Esophagus squamous epithelium (tissue), 5 donors: ENCODE measurements around the gene RTL10. TPM values are rescaled to one million over a fixed set of nuclear protein-coding genes. Genes with fewer than 3 reads are reported as not detected.

Experiments
- DNase-seq: peaks from one replicate; lab custom pipeline; 2025; lab: John Stamatoyannopoulos, UW
- H3K27ac ChIP-seq, 4 donors: fragments of 200-600 bp; sonication (generic); one replicate each; pipeline ENCODE4 v1.5.1; 2016 to 2019; ENCODE audit warnings: mild to moderate bottlenecking in 1 of 4
- H3K27me3 ChIP-seq, 4 donors: fragments of 200-600 bp; sonication (generic); 1 replicate in 3 of 4; 2 replicates in 1 of 4; pipeline versions ENCODE4 v1.5.1 to v1.6.0; 2017 to 2021; ENCODE audit warnings: antibody characterized with exemption in 1 of 4
- H3K36me3 ChIP-seq, 3 donors: fragments of 200-600 bp; sonication (generic); one replicate each; pipeline ENCODE4 v1.5.1; 2016 to 2019
- H3K4me1 ChIP-seq, 3 donors: fragments of 200-600 bp; sonication (generic); one replicate each; pipeline ENCODE4 v1.5.1; 2017 to 2019
- H3K4me3 ChIP-seq, 4 donors: fragments of 200-600 bp; sonication (generic); 1 replicate in 3 of 4; 2 replicates in 1 of 4; pipeline ENCODE4 v1.5.1; 2016 to 2019; ENCODE audit warnings: mild to moderate bottlenecking in 2 of 4, moderate library complexity in 1 of 4
- H3K9me3 ChIP-seq, 3 donors: fragments of 200-600 bp; sonication (generic); one replicate each; pipeline ENCODE4 v1.5.1; 2016 to 2019
- POLR2A ChIP-seq, 4 donors: fragments of 450-650 bp; IDR thresholded peaks; one replicate each; pipeline ENCODE4 v1.6.1; 2017; ENCODE audit warnings: antibody characterized with exemption in 4 of 4, mild to moderate bottlenecking in 4 of 4, moderate library complexity in 3 of 4
- WGBS, 2 donors: methylation state at CpG; one replicate each; pipeline ENCODE4 v1.1.5; 2018; 5-methylcytosine and 5-hydroxymethylcytosine counted together
- intact Hi-C: fragments of 100-400 bp; cut with DNase I; formaldehyde crosslinking; loops from one replicate; pipeline ENCODE4 v1.15.0; 2022
- total RNA-seq, 4 donors: library from RNA; depleted of rRNA; stranded (reverse); fragments of >200 nt; gene quantifications; one replicate each; pipeline ENCODE4 v1.1.0, GENCODE V29; 2016
- TF ChIP-seq, protein P1 (sequence below), 6 experiments: fragments of 450-650 bp in 4 of 6; fragments of 200-600 bp in 2 of 6; sonication (generic) in 2 of 6; IDR thresholded peaks; one replicate each; pipeline ENCODE4 v1.5.1; 2016 to 2019; ENCODE audit warnings: antibody characterized with exemption in 6 of 6, mild to moderate bottlenecking in 4 of 6, moderate library complexity in 4 of 6
- donor health status: DM: yes; HTN: yes; CAD: no.

Gene RTL10
- total RNA-seq, 4 donors from 2014 or later, result 9.4 to 18.2 (median 11.4) TPM

DNA sequence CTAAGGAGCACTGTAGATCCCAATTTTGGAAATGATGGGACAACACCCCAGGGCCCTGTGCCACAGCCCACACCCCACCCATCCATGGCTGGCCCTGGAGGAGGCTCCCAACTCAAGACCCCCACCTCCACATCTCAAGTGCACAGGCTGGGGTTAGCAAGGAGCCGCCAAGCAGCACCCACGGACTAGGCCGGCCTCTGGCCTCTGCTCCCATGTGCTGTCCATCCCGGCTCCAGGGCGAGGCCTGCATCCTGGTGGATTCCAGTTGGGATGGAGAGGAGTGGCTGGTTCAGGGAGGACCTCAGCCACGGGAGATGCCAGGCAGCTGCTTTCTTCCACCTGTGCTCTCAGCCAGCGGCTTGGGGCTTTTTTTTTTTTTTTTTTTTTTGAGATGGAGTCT, 43.5 kb upstream of the RTL10 start:
- Histone ChIP-seq H3K36me3 (peaks cover 4 to 85% (median 8%) of the 10 kb centered on the region in 3 donors), H3K4me1 (peaks cover 0 to 5% (median 0%) of the 10 kb centered on the region in 3 donors), H3K27me3 (no peaks in the 10 kb centered on the region), H3K9me3 (no peaks in the 10 kb centered on the region), H3K27ac (no peak overlapping the region), H3K4me3 (no peak overlapping the region)
- no peak for TF ChIP-seq POLR2A (IDR thresholded peaks at IDR 0.05)
- TF ChIP-seq, protein P1, sequence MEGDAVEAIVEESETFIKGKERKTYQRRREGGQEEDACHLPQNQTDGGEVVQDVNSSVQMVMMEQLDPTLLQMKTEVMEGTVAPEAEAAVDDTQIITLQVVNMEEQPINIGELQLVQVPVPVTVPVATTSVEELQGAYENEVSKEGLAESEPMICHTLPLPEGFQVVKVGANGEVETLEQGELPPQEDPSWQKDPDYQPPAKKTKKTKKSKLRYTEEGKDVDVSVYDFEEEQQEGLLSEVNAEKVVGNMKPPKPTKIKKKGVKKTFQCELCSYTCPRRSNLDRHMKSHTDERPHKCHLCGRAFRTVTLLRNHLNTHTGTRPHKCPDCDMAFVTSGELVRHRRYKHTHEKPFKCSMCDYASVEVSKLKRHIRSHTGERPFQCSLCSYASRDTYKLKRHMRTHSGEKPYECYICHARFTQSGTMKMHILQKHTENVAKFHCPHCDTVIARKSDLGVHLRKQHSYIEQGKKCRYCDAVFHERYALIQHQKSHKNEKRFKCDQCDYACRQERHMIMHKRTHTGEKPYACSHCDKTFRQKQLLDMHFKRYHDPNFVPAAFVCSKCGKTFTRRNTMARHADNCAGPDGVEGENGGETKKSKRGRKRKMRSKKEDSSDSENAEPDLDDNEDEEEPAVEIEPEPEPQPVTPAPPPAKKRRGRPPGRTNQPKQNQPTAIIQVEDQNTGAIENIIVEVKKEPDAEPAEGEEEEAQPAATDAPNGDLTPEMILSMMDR (IDR thresholded peaks at IDR 0.05), result no peak
- intact Hi-C loops, result no loop called here
- WGBS, 2 donors, result 80 to 96% methylated on average over 4 to 7 of the region's 7 CpGs
- DNase-seq, result no peak

- H3K27me3 ChIP-seq, result no peaks in the 10 kb centered on the region
- no peak overlapping the region for H3K4me3 ChIP-seq
- peaks cover 0 to 9% (median 0%) of the 10 kb centered on the region in 3 donors for H3K4me1 ChIP-seq
- DNase-seq, result no peak
- TF ChIP-seq, protein P1 (IDR thresholded peaks at IDR 0.05), result no peak
- TF ChIP-seq POLR2A (IDR thresholded peaks at IDR 0.05), result no peak
- no peak overlapping the region for H3K27ac ChIP-seq
- peaks cover 4 to 83% (median 8%) of the 10 kb centered on the region in 3 donors for H3K36me3 ChIP-seq
- H3K9me3 ChIP-seq, result no peaks in the 10 kb centered on the region
- intact Hi-C loops, result no loop called here
- 88 to 97% methylated on average over 6 to 9 of the region's 16 CpGs for WGBS, 2 donors
These were observed 43.1 kb upstream of the RTL10 start for GRCh38 chr22:19897726-19898125.

GRCh38 chr22:19896665-19897355, 42.1 kb upstream of the RTL10 start:
- no peak for DNase-seq
- intact Hi-C loops, result no loop called here
- no peak for TF ChIP-seq POLR2A (IDR thresholded peaks at IDR 0.05)
- TF ChIP-seq, protein P1 (IDR thresholded peaks at IDR 0.05), result no peak
- no peak overlapping the region for H3K4me3 ChIP-seq
- H3K27me3 ChIP-seq, result no peaks in the 10 kb centered on the region
- H3K9me3 ChIP-seq, result no peaks in the 10 kb centered on the region
- peaks cover 6 to 13% (median 8%) of the 10 kb centered on the region in 3 donors for H3K4me1 ChIP-seq
- WGBS, 2 donors, result 63 to 93% methylated on average over 2 of the region's 15 CpGs
- peaks cover 4 to 74% (median 8%) of the 10 kb centered on the region in 3 donors for H3K36me3 ChIP-seq
- H3K27ac ChIP-seq, result no peak overlapping the region

GRCh38 chr22:19895160-19895849, 40.6 kb upstream of the RTL10 start:
- no peak overlapping the region for H3K4me3 ChIP-seq
- intact Hi-C loops, result no loop called here
- DNase-seq, result no peak
- WGBS, 2 donors, result 93 to 95% methylated on average over 6 to 16 of the region's 23 CpGs
- no peak for TF ChIP-seq POLR2A (IDR thresholded peaks at IDR 0.05)
- TF ChIP-seq, protein P1 (IDR thresholded peaks at IDR 0.05), result no peak
- peaks cover 4 to 62% (median 8%) of the 10 kb centered on the region in 3 donors for H3K36me3 ChIP-seq
- H3K9me3 ChIP-seq, result no peaks in the 10 kb centered on the region
- no peaks in the 10 kb centered on the region for H3K27me3 ChIP-seq
- peaks cover 17 to 28% (median 19%) of the 10 kb centered on the region in 3 donors for H3K4me1 ChIP-seq
- no peak overlapping the region for H3K27ac ChIP-seq

DNA sequence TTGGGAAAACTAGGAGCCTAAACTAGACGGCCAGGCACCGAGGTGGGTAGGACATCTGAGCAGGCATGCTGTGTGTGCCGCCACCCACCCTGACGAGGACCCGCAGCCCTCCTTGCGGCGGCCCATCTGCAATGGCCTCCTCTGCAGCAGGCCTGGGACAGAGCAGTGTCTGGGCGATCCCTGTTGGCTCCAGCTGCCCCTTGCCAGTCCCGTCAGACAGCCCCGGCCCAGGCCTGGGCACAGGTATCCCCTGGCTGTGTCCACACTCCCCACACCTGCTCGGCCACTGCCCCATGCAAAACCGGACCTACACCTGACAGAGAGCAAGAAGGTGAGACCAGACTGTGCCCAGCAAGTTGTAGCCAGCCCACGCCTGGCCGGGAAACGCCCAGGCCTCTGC, 38.7 kb upstream of the RTL10 start:
- Histone ChIP-seq H3K27me3 (no peaks in the 10 kb centered on the region), H3K36me3 (peaks cover 4 to 57% (median 8%) of the 10 kb centered on the region in 3 donors), H3K27ac (no peak overlapping the region), H3K9me3 (no peaks in the 10 kb centered on the region), H3K4me3 (no peak overlapping the region), H3K4me1 (peaks cover 17 to 35% (median 19%) of the 10 kb centered on the region in 3 donors)
- TF ChIP-seq, protein P1 (IDR thresholded peaks at IDR 0.05), result no peak
- TF ChIP-seq POLR2A (IDR thresholded peaks at IDR 0.05), result no peak
- intact Hi-C loops, result no loop called here
- no peak for DNase-seq
- WGBS, 2 donors, result 67% methylated on average over 1 of the region's 15 CpGs; no CpG with 5 or more reads in 1 of the 2 donors
